Epithelial cell of proximal tubule (primary cell): ENCODE data around the gene PCDHA11. TPM values are rescaled to one million over a fixed set of nuclear protein-coding genes. Genes with fewer than 3 reads are reported as not detected.
"Not testable (repeated sequence)": the region's sequence is repeated elsewhere in the genome, so short reads cannot be mapped to it uniquely, and the experiment has no call there.

ENCODE experiments used
- DNase-seq: peaks from one replicate; pipeline ENCODE4 v3.0.0-alpha.2; 2011; ENCODE audit warnings: low read depth
- H3K4me3 ChIP-seq: 2 replicates; pipeline ENCODE4 v1.5.1; 2011; ENCODE audit warnings: low read depth, mild to moderate bottlenecking, low read length
- CTCF ChIP-seq: conservative IDR thresholded peaks from 2 replicates; pipeline ENCODE4 v1.5.1; 2012; ENCODE audit warnings: low read depth, mild to moderate bottlenecking, low read length
- total RNA-seq: library from RNA; depleted of rRNA; stranded (reverse); fragments of >200 nt; gene quantifications from 2 replicates; pipeline ENCODE4 v1.2.3, GENCODE V29; 2015

The PCDHA11 gene
- total RNA-seq, 1 donor from 2014 or later: not detected

GRCh38 chr5:140862441-140863295 lies 6.1 kb upstream of the PCDHA11 start:
- no peak for DNase-seq
- no peak for TF ChIP-seq CTCF
- no peak overlapping the region for H3K4me3 ChIP-seq

GRCh38 chr5:140869555-140869886 lies 764 bp downstream of the PCDHA11 start:
- no peak for DNase-seq
- H3K4me3 ChIP-seq: peak overlapping the region; percentile 45
- TF ChIP-seq CTCF: peak; percentile 41

- no peak for TF ChIP-seq CTCF
- H3K4me3 ChIP-seq: no peak overlapping the region
- DNase-seq: no peak
Measured at GRCh38 chr5:140870221-140871201, 1.8 kb downstream of the PCDHA11 start.

GRCh38 chr5:140875085-140876065 lies 6.6 kb downstream of the PCDHA11 start, which contains the start of gene PCDHA12:
Gene PCDHA12, plus strand, starts transcription at chr5:140875308. Its CDS starts 165 bp downstream, at chr5:140875473.
- H3K4me3 ChIP-seq: peak within 1 kb of the TSS; percentile 45
- peak; percentile 29 for TF ChIP-seq CTCF
- no peak for DNase-seq

GRCh38 chr5:140876541-140877261 lies 7.9 kb downstream of the PCDHA11 start:
- H3K4me3 ChIP-seq, DNase-seq: not testable (repeated sequence)

GRCh38 chr5:140877262-140877581 lies 8.5 kb downstream of the PCDHA11 start:
- no peak overlapping the region for H3K4me3 ChIP-seq
- no peak for TF ChIP-seq CTCF
- DNase-seq: no peak
